Liver (tissue), 9 donors: Measurements from ENCODE around the gene SNRPA. TPM values are rescaled to one million over a fixed set of nuclear protein-coding genes. Genes with fewer than 3 reads are reported as not detected.

Experiments used
- DNase-seq: peaks from one replicate; pipeline ENCODE4 v3.0.0-alpha.2; 2017; ENCODE audit warnings: low spot score
- H3K27ac ChIP-seq, 2 donors: one replicate each; pipeline ENCODE4 v1.7.0; 2013; ENCODE audit warnings: inconsistent platforms in 2 of 2, low read length in 2 of 2, control low read depth in 1 of 2, low read depth in 1 of 2, mild to moderate bottlenecking in 1 of 2
- H3K27me3 ChIP-seq, 4 donors: one replicate each; pipeline versions ENCODE4 v1.6.1 to v1.7.0; 2013; ENCODE audit warnings: low read length in 3 of 4, inconsistent platforms in 1 of 4, mild to moderate bottlenecking in 1 of 4, moderate library complexity in 1 of 4; ENCODE audit not compliant: control insufficient read depth in 4 of 4, insufficient read depth in 4 of 4
- H3K36me3 ChIP-seq, 4 donors: one replicate each; pipeline versions ENCODE4 v1.6.1 to v1.7.0; 2013; ENCODE audit warnings: low read length in 3 of 4, mild to moderate bottlenecking in 3 of 4, low read depth in 1 of 4, moderate library complexity in 1 of 4; ENCODE audit not compliant: control insufficient read depth in 4 of 4, insufficient read depth in 3 of 4
- H3K4me1 ChIP-seq, 4 donors: one replicate each; pipeline versions ENCODE4 v1.6.1 to v1.7.0; 2013; ENCODE audit warnings: low read length in 3 of 4, mild to moderate bottlenecking in 3 of 4, moderate library complexity in 1 of 4; ENCODE audit not compliant: control insufficient read depth in 4 of 4, insufficient read depth in 4 of 4
- H3K4me3 ChIP-seq, 3 donors: one replicate each; pipeline versions ENCODE4 v1.6.1 to v1.7.0; 2013; ENCODE audit warnings: low read length in 3 of 3, control low read depth in 1 of 3, low read depth in 1 of 3, mild to moderate bottlenecking in 1 of 3
- H3K9ac ChIP-seq, 2 donors: one replicate each; pipeline ENCODE4 v1.7.0; 2013; ENCODE audit warnings: low read length in 2 of 2, mild to moderate bottlenecking in 2 of 2, moderate library complexity in 2 of 2, control low read depth in 1 of 2, low read depth in 1 of 2
- H3K9me3 ChIP-seq, 4 donors: one replicate each; pipeline versions ENCODE4 v1.6.1 to v1.7.0; 2013; ENCODE audit warnings: low read length in 3 of 4; ENCODE audit not compliant: control insufficient read depth in 4 of 4
- ATF3 ChIP-seq: IDR thresholded peaks from 2 replicates; pipeline ENCODE4 v1.6.1; 2016; ENCODE audit warnings: antibody characterized with exemption
- CTCF ChIP-seq: fragments of 150-350 bp; IDR thresholded peaks from 2 replicates; pipeline ENCODE4 v1.5.1; 2017; ENCODE audit warnings: improper control_type of control experiment, low read depth, low read length; ENCODE audit not compliant: missing input control
- EGR1 ChIP-seq, 2 donors: IDR thresholded peaks; 2 replicates each; pipeline ENCODE4 v1.6.1; 2016 to 2018; ENCODE audit warnings: antibody characterized with exemption in 2 of 2, low read depth in 2 of 2
- FOXA1 ChIP-seq: IDR thresholded peaks from 2 replicates; pipeline ENCODE4 v1.6.1; 2016; ENCODE audit warnings: antibody characterized with exemption
- FOXA2 ChIP-seq: IDR thresholded peaks from 2 replicates; pipeline ENCODE4 v1.6.1; 2016; ENCODE audit warnings: antibody characterized with exemption
- GABPA ChIP-seq, 2 donors: IDR thresholded peaks in 1 of 2; conservative IDR thresholded peaks in 1 of 2; 2 replicates each; pipeline ENCODE4 v1.6.1; 2016; ENCODE audit warnings: antibody characterized with exemption in 2 of 2, mild to moderate bottlenecking in 1 of 2, moderate library complexity in 1 of 2
- HNF4A ChIP-seq, 2 donors: conservative IDR thresholded peaks; 2 replicates each; pipeline ENCODE4 v1.6.1; 2016; ENCODE audit warnings: antibody characterized with exemption in 2 of 2, mild to moderate bottlenecking in 2 of 2
- HNF4G ChIP-seq: IDR thresholded peaks from 2 replicates; pipeline ENCODE4 v1.6.1; 2016; ENCODE audit warnings: antibody characterized with exemption
- JUND ChIP-seq, 2 donors: IDR thresholded peaks; 2 replicates each; pipeline ENCODE4 v1.6.1; 2016; ENCODE audit warnings: antibody characterized with exemption in 2 of 2
- MAX ChIP-seq: IDR thresholded peaks from 2 replicates; pipeline ENCODE4 v1.6.1; 2016; ENCODE audit warnings: antibody characterized with exemption
- NR2F2 ChIP-seq: IDR thresholded peaks from 2 replicates; pipeline ENCODE4 v1.6.1; 2016; ENCODE audit warnings: antibody characterized with exemption
- RAD21 ChIP-seq, 2 donors: IDR thresholded peaks; 2 replicates each; pipeline ENCODE4 v1.6.1; 2016; ENCODE audit warnings: antibody characterized with exemption in 2 of 2, mild to moderate bottlenecking in 2 of 2
- REST ChIP-seq: IDR thresholded peaks from 2 replicates; pipeline ENCODE4 v1.6.1; 2016; ENCODE audit warnings: antibody characterized with exemption, mild to moderate bottlenecking
- RXRA ChIP-seq, 2 donors: IDR thresholded peaks; 2 replicates each; pipeline ENCODE4 v1.6.1; 2017 to 2018; ENCODE audit warnings: antibody characterized with exemption in 2 of 2, mild to moderate bottlenecking in 1 of 2
- SP1 ChIP-seq: IDR thresholded peaks from 2 replicates; pipeline ENCODE4 v1.6.1; 2018; ENCODE audit warnings: antibody characterized with exemption, mild to moderate bottlenecking
- TAF1 ChIP-seq: conservative IDR thresholded peaks from 2 replicates; pipeline ENCODE4 v1.6.1; 2016; ENCODE audit warnings: antibody characterized with exemption, mild to moderate bottlenecking
- YY1 ChIP-seq: IDR thresholded peaks from 2 replicates; pipeline ENCODE4 v1.6.1; 2016; ENCODE audit warnings: antibody characterized with exemption, mild to moderate bottlenecking
- ZBTB33 ChIP-seq: IDR thresholded peaks from 2 replicates; pipeline ENCODE4 v1.6.1; 2016; ENCODE audit warnings: antibody characterized with exemption
- WGBS: extraction: QIAGEN DNeasy Blood & Tissue Kit; methylation state at CpG from one replicate; pipeline ENCODE4 v1.1.7; 2013; 5-methylcytosine and 5-hydroxymethylcytosine counted together
- polyA plus RNA-seq, 2 donors: library from polyadenylated mRNA; stranded (reverse) in 1 of 2; unstranded in 1 of 2; fragments of 200-250 nt in 1 of 2; fragments of >200 nt in 1 of 2; fragmentation: Nextera tagmentation in 1 of 2; extraction: Ambion mirVana in 1 of 2; gene quantifications; one replicate each; pipeline versions ENCODE4 v1.2.1 to v1.2.3, GENCODE V29; 2013 to 2015
- total RNA-seq, 2 donors: library from RNA; depleted of rRNA; stranded (reverse); fragments of >200 nt; gene quantifications; one replicate each; pipeline ENCODE4 v1.2.3, GENCODE V29; 2014
- donor health status: healthy.
- donor health status: healthy.
- donor health status: healthy.
- donor health status: healthy.
- donor health status: healthy.

SNRPA gene
- total and polyA plus RNA-seq, 4 donors: 11.8 to 27.1 (median 17.0) TPM

- TF ChIP-seq REST (no peak), JUND (IDR thresholded peaks at IDR 0.05) (no peak), TAF1 (no peak), RXRA (IDR thresholded peaks at IDR 0.05) (no peak)
These were observed 24.1 kb downstream of the SNRPA start, which contains the start of gene MIA (continued) for GRCh38 chr19:40774916-40775631.

- Histone ChIP-seq H3K4me3 (no peak overlapping the region), H3K4me1 (peaks cover 0 to 19% (median 13%) of the 10 kb centered on the region in 4 donors), H3K27me3 (no peaks in the 10 kb centered on the region), H3K9ac (no peak overlapping the region), H3K9me3 (no peaks in the 10 kb centered on the region), H3K27ac (no peak overlapping the region), H3K36me3 (no peaks in the 10 kb centered on the region)
- no peak for DNase-seq
- 96% methylated on average over 10 of the region's 10 CpGs for WGBS
- TF ChIP-seq YY1 (no peak), JUND (IDR thresholded peaks at IDR 0.05) (no peak), FOXA2 (no peak), RXRA (IDR thresholded peaks at IDR 0.05) (no peak), NR2F2 (no peak), ATF3 (no peak), FOXA1 (no peak), CTCF (no peak), GABPA (IDR thresholded peaks at IDR 0.05 in 1 of 2, conservative IDR thresholded peaks at IDR 0.05 in 1 of 2) (no peak), REST (no peak), HNF4G (no peak), SP1 (no peak), TAF1 (no peak), MAX (no peak), EGR1 (IDR thresholded peaks at IDR 0.05; ENCODE audit: low read depth in 2 of 2) (no peak), RAD21 (IDR thresholded peaks at IDR 0.05) (no peak), ZBTB33 (no peak), HNF4A (conservative IDR thresholded peaks at IDR 0.05) (no peak)
These were observed 24.6 kb downstream of the SNRPA start for GRCh38 chr19:40775632-40776022.
